Osteoblast (primary cell): ENCODE measurements around the gene LRRC45. TPM values are rescaled to one million over a fixed set of nuclear protein-coding genes. Genes with fewer than 3 reads are reported as not detected.

Experiments used
- DNase-seq: peaks from one replicate; pipeline ENCODE4 v3.0.0; 2011; ENCODE audit warnings: low spot score, mixed read lengths; ENCODE audit not compliant: insufficient read length; ENCODE audit errors: missing footprints
- H2AFZ ChIP-seq: 2 replicates; pipeline ENCODE4 v1.6.0; 2011; ENCODE audit warnings: mild to moderate bottlenecking, low read length
- H3K27ac ChIP-seq: 2 replicates; pipeline ENCODE4 v1.5.1; 2011; ENCODE audit warnings: mild to moderate bottlenecking, low read depth, low read length, moderate library complexity
- H3K27me3 ChIP-seq: 2 replicates; pipeline ENCODE4 v1.6.0; 2012; ENCODE audit warnings: mild to moderate bottlenecking, control low read depth, inconsistent platforms, low read length, moderate library complexity; ENCODE audit not compliant: insufficient read depth
- H3K36me3 ChIP-seq: 2 replicates; pipeline ENCODE4 v1.5.1; 2011; ENCODE audit warnings: mild to moderate bottlenecking, low read length, control low read depth, moderate library complexity; ENCODE audit not compliant: insufficient read depth
- H3K4me1 ChIP-seq: 2 replicates; pipeline ENCODE4 v1.5.1; 2011; ENCODE audit warnings: mild to moderate bottlenecking, low read length, control low read depth, moderate library complexity; ENCODE audit not compliant: insufficient read depth
- H3K4me2 ChIP-seq: 2 replicates; pipeline ENCODE4 v1.6.0; 2011; ENCODE audit warnings: mild to moderate bottlenecking, low read length; ENCODE audit not compliant: insufficient read depth
- H3K4me3 ChIP-seq: fragments of 200-600 bp; sonication (generic); 3 replicates; pipeline ENCODE4 v1.5.1; 2012; ENCODE audit warnings: mild to moderate bottlenecking, low read length, inconsistent platforms; ENCODE audit not compliant: insufficient read depth
- H3K79me2 ChIP-seq: 2 replicates; pipeline ENCODE4 v1.6.0; 2012; ENCODE audit warnings: mild to moderate bottlenecking, low read length, control low read depth, inconsistent platforms; ENCODE audit not compliant: insufficient read depth
- H3K9me3 ChIP-seq: 2 replicates; pipeline ENCODE4 v1.5.1; 2011; ENCODE audit warnings: low read depth, low read length, control low read depth
- H4K20me1 ChIP-seq: 2 replicates; pipeline ENCODE4 v1.6.0; 2012; ENCODE audit warnings: mild to moderate bottlenecking, low read length, control low read depth; ENCODE audit not compliant: insufficient read depth
- total RNA-seq: library from RNA; depleted of rRNA; stranded (reverse); fragments of >200 nt; gene quantifications from 2 replicates; pipeline ENCODE4 v1.2.3, GENCODE V29; 2012
- TF ChIP-seq, protein P1 (sequence below): IDR thresholded peaks from 2 replicates; pipeline ENCODE4 v1.5.1; 2011; ENCODE audit warnings: mild to moderate bottlenecking, low read depth, low read length, moderate library complexity; ENCODE audit errors: extremely low read depth

LRRC45 gene
- total RNA-seq, result 12.1 and 13.4 TPM in 2 replicates

DNA sequence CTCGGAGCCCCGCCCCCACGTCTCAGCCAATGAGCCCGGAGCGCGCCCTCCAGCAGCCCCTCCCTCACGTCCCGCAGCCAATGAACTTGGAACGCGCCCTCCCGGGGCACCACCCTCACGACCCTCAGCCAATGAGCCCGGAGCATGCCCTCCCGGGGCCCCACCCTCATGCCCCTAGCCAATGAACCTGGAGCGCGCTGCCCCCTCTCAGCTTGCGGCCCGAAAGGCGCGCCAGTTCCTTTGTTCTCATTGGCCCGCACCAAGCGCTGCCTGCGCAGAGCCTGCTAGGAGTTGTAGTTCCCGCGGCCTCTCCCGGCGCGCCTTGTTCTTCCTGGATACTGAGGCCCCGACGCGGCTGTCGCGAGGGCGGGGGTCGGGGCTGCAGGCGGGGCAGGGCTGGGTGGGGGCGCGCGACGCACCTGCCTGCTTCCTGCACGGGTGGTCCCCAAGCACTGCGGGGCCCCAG is at the start of gene LRRC45:
Gene LRRC45 (plus strand): TSS at position 325 of the 466 bp plus-strand sequence. CDS start 339 bp downstream, outside the sequence.
- Histone ChIP-seq H3K79me2 (peaks cover 8% of the 10 kb centered on the region), H3K9me3 (no peaks in the 10 kb centered on the region), H3K4me2 (peak within 1 kb of the TSS; percentile 96), H4K20me1 (peaks cover 28% of the 10 kb centered on the region), H3K27me3 (no peaks in the 10 kb centered on the region), H3K36me3 (no peaks in the 10 kb centered on the region), H3K27ac (peak within 1 kb of the TSS; percentile 51), H3K4me3 (peak within 1 kb of the TSS; percentile 92), H3K4me1 (peaks cover 21% of the 10 kb centered on the region), H2AFZ (peak within 1 kb of the TSS; percentile 82)
- DNase-seq, result peak; percentile 100
- TF ChIP-seq, protein P1, sequence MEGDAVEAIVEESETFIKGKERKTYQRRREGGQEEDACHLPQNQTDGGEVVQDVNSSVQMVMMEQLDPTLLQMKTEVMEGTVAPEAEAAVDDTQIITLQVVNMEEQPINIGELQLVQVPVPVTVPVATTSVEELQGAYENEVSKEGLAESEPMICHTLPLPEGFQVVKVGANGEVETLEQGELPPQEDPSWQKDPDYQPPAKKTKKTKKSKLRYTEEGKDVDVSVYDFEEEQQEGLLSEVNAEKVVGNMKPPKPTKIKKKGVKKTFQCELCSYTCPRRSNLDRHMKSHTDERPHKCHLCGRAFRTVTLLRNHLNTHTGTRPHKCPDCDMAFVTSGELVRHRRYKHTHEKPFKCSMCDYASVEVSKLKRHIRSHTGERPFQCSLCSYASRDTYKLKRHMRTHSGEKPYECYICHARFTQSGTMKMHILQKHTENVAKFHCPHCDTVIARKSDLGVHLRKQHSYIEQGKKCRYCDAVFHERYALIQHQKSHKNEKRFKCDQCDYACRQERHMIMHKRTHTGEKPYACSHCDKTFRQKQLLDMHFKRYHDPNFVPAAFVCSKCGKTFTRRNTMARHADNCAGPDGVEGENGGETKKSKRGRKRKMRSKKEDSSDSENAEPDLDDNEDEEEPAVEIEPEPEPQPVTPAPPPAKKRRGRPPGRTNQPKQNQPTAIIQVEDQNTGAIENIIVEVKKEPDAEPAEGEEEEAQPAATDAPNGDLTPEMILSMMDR, result no peak

DNA sequence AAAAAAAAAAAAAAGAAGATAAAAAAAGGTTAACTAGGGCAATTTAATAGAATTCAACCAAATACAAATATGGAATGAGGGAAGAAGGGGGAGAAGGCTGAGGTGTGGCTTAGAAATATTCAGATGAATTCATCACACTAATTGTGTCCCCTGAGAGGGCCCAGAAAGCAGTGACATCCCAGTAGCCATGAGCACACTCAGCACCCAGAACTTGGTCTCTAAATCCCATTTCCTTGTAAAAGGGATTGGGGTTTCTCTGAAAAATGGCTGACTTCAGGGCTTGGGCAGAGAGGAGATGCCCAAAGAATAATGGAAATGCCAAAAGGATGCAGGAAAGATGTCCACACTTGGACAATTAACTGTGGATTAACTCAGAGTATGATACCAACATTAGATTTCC is 49.7 kb upstream of the LRRC45 start:
- Histone ChIP-seq H3K79me2 (peaks cover 4% of the 10 kb centered on the region), H4K20me1 (no peaks in the 10 kb centered on the region), H3K27me3 (no peaks in the 10 kb centered on the region), H3K4me1 (peaks cover 6% of the 10 kb centered on the region), H3K4me2 (no peak overlapping the region), H3K27ac (no peak overlapping the region), H3K9me3 (peaks cover 4% of the 10 kb centered on the region), H2AFZ (no peak overlapping the region), H3K4me3 (no peak overlapping the region), H3K36me3 (no peaks in the 10 kb centered on the region)
- TF ChIP-seq, protein P1, result no peak
- no peak for DNase-seq

DNA sequence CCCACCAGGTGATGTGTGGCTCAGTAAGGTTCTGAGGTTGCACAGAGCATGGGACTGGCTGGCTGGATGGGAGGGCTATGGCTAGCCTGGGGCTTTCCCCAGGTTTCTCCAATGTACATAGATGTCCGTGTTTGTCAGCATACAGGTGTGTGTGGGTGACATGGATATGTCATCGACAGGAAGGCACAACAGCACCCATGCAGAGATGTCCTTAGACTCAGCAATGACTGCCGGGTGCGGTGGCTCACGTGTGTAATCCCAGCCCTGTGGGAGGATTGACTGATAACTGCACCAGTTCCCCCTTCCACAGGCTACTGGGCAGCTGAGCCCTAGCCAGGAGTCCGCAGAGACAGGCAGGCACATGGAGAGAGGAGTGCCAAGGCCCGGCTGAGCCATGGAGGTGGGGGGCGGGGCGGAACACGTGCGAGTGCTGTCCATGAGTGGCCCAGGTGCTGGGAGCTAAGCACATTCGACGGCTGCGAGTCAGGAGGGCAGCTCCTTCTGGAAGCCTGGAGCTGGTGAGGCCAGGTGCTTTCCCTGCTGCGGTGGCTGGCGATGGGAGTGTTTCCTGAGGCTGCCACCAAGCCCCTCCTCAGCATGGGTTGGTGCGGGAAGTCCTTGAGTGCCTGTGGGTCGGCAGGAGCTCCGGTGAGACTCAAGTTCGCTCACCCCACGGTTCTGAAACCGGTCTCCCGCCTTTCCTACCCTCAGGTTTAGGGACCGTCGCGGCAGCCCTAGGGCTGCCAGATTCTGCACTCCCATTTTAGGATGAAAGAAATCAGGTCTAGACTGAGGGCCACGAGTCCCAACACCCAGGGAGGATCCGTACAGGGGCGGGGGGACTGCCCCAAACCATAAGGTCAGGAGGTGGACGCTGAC is 46.5 kb upstream of the LRRC45 start:
- TF ChIP-seq, protein P1, result no peak
- Histone ChIP-seq H4K20me1 (no peaks in the 10 kb centered on the region), H3K36me3 (peaks cover 8% of the 10 kb centered on the region), H3K9me3 (peaks cover 4% of the 10 kb centered on the region), H3K4me1 (peaks cover 7% of the 10 kb centered on the region), H2AFZ (peak overlapping the region; percentile 80), H3K79me2 (peaks cover 16% of the 10 kb centered on the region), H3K4me2 (peak overlapping the region; percentile 84), H3K27me3 (no peaks in the 10 kb centered on the region), H3K27ac (peak overlapping the region; percentile 58), H3K4me3 (peak overlapping the region; percentile 89)
- no peak for DNase-seq

GRCh38 chr17:81977211-81977808 is 45.8 kb upstream of the LRRC45 start, which contains the start of gene ASPSCR1:
Gene ASPSCR1 (plus strand): TSS chr17:81977629. CDS start chr17:81977647, 18 bp downstream.
- H3K27me3 ChIP-seq, result no peaks in the 10 kb centered on the region
- peaks cover 7% of the 10 kb centered on the region for H3K4me1 ChIP-seq
- H2AFZ ChIP-seq, result peak within 1 kb of the TSS; percentile 80
- DNase-seq, result peak; percentile 99
- peaks cover 10% of the 10 kb centered on the region for H3K36me3 ChIP-seq
- H3K9me3 ChIP-seq, result peaks cover 4% of the 10 kb centered on the region
- TF ChIP-seq, protein P1, result no peak
- H4K20me1 ChIP-seq, result no peaks in the 10 kb centered on the region
- H3K4me3 ChIP-seq, result peak within 1 kb of the TSS; percentile 89
- H3K27ac ChIP-seq, result peak within 1 kb of the TSS; percentile 90
- peak within 1 kb of the TSS; percentile 85 for H3K4me2 ChIP-seq
- H3K79me2 ChIP-seq, result peaks cover 16% of the 10 kb centered on the region
